GM13976 (cell line): Measurements from ENCODE around the gene PCDHB10.
"Not testable (repeated sequence)": the region's sequence is repeated elsewhere in the genome, so short reads cannot be mapped to it uniquely, and the experiment has no call there.

Experiments used
- DNase-seq: peaks from one replicate; pipeline ENCODE4 v3.0.0; 2012; ENCODE audit warnings: low spot score
- in situ Hi-C: fragments of 300-500 bp; cut with MboI; formaldehyde crosslinking; loops from one replicate; pipeline ENCODE4 v1.12.0; 2022; ENCODE audit warnings: low sequenced_read_pairs, mixed read lengths, inconsistent platforms; ENCODE audit not compliant: unreplicated experiment
- TF ChIP-seq, protein P1 (sequence below): IDR thresholded peaks from 2 replicates; pipeline ENCODE4 v1.5.1; 2012; ENCODE audit warnings: borderline replicate concordance, mild to moderate bottlenecking; ENCODE audit not compliant: insufficient read depth; ENCODE audit errors: extremely low read depth, missing control alignments, control extremely low read depth

PCDHB10 gene

GRCh38 chr5:141186897-141187512, 5.1 kb upstream of the PCDHB10 start, which contains the start of gene PCDHB9:
TSS of gene PCDHB9 (plus strand) at chr5:141187161. CDS start at chr5:141187319, 158 bp downstream.
- DNase-seq, result peak; percentile 32
- TF ChIP-seq, protein P1, sequence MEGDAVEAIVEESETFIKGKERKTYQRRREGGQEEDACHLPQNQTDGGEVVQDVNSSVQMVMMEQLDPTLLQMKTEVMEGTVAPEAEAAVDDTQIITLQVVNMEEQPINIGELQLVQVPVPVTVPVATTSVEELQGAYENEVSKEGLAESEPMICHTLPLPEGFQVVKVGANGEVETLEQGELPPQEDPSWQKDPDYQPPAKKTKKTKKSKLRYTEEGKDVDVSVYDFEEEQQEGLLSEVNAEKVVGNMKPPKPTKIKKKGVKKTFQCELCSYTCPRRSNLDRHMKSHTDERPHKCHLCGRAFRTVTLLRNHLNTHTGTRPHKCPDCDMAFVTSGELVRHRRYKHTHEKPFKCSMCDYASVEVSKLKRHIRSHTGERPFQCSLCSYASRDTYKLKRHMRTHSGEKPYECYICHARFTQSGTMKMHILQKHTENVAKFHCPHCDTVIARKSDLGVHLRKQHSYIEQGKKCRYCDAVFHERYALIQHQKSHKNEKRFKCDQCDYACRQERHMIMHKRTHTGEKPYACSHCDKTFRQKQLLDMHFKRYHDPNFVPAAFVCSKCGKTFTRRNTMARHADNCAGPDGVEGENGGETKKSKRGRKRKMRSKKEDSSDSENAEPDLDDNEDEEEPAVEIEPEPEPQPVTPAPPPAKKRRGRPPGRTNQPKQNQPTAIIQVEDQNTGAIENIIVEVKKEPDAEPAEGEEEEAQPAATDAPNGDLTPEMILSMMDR, result peak; percentile 25
- in situ Hi-C loops, result no loop called here

DNA sequence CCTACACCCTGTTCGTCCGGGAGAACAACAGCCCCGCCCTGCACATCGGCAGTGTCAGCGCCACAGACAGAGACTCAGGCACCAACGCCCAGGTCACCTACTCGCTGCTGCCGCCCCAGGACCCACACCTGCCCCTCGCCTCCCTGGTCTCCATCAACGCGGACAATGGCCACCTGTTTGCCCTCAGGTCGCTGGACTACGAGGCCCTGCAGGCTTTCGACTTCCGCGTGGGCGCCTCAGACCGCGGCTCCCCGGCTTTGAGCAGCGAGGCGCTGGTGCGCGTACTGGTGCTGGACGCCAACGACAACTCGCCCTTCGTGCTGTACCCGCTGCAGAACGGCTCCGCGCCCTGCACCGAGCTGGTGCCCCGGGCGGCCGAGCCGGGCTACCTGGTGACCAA, 3.5 kb upstream of the PCDHB10 start:
- DNase-seq, in situ Hi-C loops: not testable (repeated sequence)

DNA sequence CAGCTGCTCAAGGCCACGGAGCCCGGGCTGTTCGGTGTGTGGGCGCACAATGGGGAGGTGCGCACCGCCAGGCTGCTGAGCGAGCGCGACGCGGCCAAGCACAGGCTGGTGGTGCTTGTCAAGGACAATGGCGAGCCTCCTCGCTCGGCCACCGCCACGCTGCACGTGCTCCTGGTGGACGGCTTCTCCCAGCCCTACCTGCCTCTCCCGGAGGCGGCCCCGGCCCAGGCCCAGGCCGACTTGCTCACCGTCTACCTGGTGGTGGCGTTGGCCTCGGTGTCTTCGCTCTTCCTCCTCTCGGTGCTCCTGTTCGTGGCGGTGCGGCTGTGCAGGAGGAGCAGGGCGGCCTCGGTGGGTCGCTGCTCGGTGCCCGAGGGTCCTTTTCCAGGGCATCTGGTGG, 3.0 kb upstream of the PCDHB10 start:
- DNase-seq, in situ Hi-C loops: not testable (repeated sequence)

DNA sequence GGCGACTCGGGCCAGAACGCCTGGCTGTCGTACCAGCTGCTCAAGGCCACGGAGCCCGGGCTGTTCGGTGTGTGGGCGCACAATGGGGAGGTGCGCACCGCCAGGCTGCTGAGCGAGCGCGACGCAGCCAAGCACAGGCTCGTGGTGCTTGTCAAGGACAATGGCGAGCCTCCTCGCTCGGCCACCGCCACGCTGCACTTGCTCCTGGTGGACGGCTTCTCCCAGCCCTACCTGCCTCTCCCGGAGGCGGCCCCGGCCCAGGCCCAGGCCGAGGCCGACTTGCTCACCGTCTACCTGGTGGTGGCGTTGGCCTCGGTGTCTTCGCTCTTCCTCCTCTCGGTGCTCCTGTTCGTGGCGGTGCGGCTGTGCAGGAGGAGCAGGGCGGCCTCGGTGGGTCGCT, 2.2 kb downstream of the PCDHB10 start:
- DNase-seq, in situ Hi-C loops: not testable (repeated sequence)

- in situ Hi-C loops, result no loop called here
- TF ChIP-seq, protein P1, result no peak
- no peak for DNase-seq
Measured at GRCh38 chr5:141196363-141196762, 4.2 kb downstream of the PCDHB10 start.

DNA sequence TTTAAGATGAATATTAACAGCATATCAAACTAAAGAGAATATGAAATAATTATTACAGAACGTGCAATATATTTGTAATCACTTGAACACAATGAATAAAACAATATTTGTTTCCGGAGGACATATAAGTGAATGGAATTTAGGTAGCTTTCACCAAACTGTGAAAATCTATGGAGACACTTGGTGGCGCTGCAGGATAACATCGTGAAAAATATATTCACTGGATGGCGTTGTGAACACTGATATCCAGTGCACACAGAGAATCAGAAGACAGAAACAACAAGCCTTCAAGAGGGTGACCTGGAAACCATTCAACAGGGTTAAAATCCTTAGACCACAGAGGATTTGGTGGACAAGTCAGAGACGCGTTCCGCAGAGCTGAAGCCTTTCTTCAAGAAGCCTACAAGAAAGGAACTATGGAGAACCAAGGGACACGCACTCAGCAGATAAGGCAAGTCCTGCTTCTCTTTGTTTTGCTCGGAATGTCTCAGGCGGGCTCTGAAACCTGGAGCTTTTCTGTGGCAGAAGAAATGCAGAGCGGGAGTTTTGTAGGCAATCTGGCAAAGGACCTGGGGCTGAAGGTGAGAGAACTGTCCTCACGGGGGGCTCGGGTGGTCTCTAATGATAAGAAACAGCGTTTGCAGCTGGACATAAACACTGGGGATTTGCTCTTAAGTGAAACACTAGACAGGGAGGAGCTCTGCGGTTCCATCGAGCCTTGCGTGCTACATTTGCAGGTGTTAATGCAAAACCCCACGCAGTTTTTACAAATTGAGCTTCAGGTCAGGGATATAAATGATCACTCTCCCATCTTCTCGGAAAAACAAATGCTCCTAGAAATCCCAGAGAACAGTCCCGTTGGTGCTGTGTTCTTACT, 7.4 kb downstream of the PCDHB10 start, which contains the start of gene PCDHB11:
PCDHB11 (plus strand) TSS at position 269 of the 877 bp plus-strand sequence; CDS start at position 417, 148 bp downstream.
- in situ Hi-C loops, result no loop called here
- TF ChIP-seq, protein P1, result no peak
- no peak for DNase-seq

DNA sequence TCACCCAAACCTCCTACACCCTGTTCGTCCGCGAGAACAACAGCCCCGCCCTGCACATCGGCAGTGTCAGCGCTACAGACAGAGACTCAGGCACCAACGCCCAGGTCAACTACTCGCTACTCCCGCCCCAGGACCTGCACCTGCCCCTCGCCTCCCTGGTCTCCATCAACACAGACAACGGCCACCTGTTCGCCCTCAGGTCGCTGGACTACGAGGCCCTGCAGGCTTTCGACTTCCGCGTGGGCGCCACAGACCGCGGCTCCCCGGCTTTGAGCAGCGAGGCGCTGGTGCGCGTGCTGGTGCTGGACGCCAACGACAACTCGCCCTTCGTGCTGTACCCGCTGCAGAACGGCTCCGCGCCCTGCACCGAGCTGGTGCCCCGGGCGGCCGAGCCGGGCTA, 9.0 kb downstream of the PCDHB10 start:
- DNase-seq, in situ Hi-C loops: not testable (repeated sequence)

DNA sequence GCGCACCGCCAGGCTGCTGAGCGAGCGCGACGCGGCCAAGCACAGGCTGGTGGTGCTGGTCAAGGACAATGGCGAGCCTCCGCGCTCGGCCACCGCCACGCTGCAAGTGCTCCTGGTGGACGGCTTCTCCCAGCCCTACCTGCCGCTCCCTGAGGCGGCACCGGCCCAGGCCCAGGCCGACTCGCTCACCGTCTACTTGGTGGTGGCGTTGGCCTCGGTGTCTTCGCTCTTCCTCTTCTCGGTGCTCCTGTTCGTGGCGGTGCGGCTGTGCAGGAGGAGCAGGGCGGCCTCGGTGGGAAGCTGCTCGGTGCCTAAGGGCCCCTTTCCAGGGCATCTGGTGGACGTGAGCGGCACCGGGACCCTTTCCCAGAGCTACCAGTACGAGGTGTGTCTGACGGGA, 9.5 kb downstream of the PCDHB10 start:
- in situ Hi-C loops, DNase-seq: not testable (repeated sequence)

GRCh38 chr5:141208478-141208877, 16.3 kb downstream of the PCDHB10 start, which contains the start of gene PCDHB12:
TSS of gene PCDHB12 (plus strand) at chr5:141208719. CDS start at chr5:141208908, 189 bp downstream.
- in situ Hi-C loops, result no loop called here
- TF ChIP-seq, protein P1, result no peak
- DNase-seq, result no peak

DNA sequence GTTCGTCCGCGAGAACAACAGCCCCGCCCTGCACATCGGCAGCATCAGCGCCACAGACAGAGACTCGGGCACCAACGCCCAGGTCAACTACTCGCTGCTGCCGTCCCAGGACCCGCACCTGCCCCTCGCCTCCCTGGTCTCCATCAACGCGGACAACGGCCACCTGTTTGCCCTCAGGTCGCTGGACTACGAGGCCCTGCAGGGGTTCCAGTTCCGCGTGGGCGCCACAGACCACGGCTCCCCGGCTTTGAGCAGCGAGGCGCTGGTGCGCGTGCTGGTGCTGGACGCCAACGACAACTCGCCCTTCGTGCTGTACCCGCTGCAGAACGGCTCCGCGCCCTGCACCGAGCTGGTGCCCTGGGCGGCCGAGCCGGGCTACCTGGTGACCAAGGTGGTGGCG, 18.1 kb downstream of the PCDHB10 start:
- DNase-seq, in situ Hi-C loops: not testable (repeated sequence)

DNA sequence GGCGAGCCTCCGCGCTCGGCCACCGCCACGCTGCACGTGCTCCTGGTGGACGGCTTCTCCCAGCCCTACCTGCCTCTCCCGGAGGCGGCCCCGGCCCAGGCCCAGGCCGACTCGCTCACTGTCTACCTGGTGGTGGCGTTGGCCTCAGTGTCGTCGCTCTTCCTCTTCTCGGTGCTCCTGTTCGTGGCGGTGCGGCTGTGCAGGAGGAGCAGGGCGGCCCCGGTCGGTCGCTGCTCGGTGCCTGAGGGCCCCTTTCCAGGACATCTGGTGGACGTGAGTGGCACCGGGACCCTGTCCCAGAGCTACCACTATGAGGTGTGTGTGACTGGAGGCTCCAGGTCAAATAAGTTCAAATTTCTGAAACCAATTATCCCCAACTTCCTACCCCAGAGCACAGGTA, 18.7 kb downstream of the PCDHB10 start:
- in situ Hi-C loops, DNase-seq: not testable (repeated sequence)

GRCh38 chr5:141213656-141214339, 21.6 kb downstream of the PCDHB10 start, which contains the start of gene PCDHB13:
TSS of gene PCDHB13 (plus strand) at chr5:141213919. CDS start at chr5:141214124, 205 bp downstream.
- in situ Hi-C loops, DNase-seq: not testable (repeated sequence)
